ENCODE measurements around the gene DENND6B. TPM values are rescaled to one million over a fixed set of nuclear protein-coding genes. Genes with fewer than 3 reads are reported as not detected.

Gene DENND6B
- total RNA-seq, 1 experiment from 2014 or later, result 11.0 TPM

- H3K27ac ChIP-seq (ENCODE audit: low read depth, low read length), result peak overlapping the region; percentile 99
- no peaks in the 10 kb centered on the region for H3K9me2 ChIP-seq (ENCODE audit: insufficient read depth)
- ATAC-seq, result no peak
- no peaks in the 10 kb centered on the region for H3K9me3 ChIP-seq (ENCODE audit: control insufficient read depth in 1 of 2, insufficient read depth in 1 of 2, low read depth in 1 of 2, low read length in 2 of 2)
- 0 out of 4 replicates have a peak, but pooled peaks cover 0 to 2% of the 10 kb centered on the region in 2 experiments for H3K36me3 ChIP-seq (ENCODE audit: control insufficient read depth in 1 of 2, insufficient read depth in 2 of 2, low read length in 2 of 2)
- ChIA-PET CTCF (interaction anchor here (0.8 to 1.2 kb wide), 3 partner anchors 11 to 38 kb away, joined by 3 read pairs; no protein-coding TSS in a partner anchor), RAD21 (ENCODE audit: low non-redundant PET in 1 of 2, low total read pairs in 2 of 2, uncharacterized antibody in 2 of 2, unreplicated experiment in 2 of 2) (interaction anchor here in 1 of 2 experiments (0.7 kb wide), 1 partner anchor 21 kb away, joined by 3 read pairs; no protein-coding TSS in a partner anchor), POLR2A (interaction anchor here (1.2 to 2.3 kb wide), 3 partner anchors 10 to 23 kb away, joined by 4 to 11 read pairs (median 5); no protein-coding TSS in a partner anchor)
- H4K20me1 ChIP-seq (ENCODE audit: insufficient read depth), result no peaks in the 10 kb centered on the region
- BruUV-seq (replicated peaks), result no TSS peak
- TF ChIP-seq POLR2AphosphoS5 (IDR thresholded peaks at IDR 0.05; ENCODE audit: low read depth, low read length), result peak; percentile 34
- TF ChIP-seq CTCF (IDR thresholded peaks at IDR 0.05 in 2 of 3, conservative IDR thresholded peaks at IDR 0.05 in 1 of 3; ENCODE audit: borderline replicate concordance in 1 of 3, insufficient read depth in 1 of 3, low read depth in 2 of 3, low read length in 2 of 3), result no peak
- TF ChIP-seq POLR2A (IDR thresholded peaks at IDR 0.05; ENCODE audit: borderline replicate concordance, extremely low read depth, insufficient read depth, insufficient read length), result no peak
- H3K4me3 ChIP-seq (replicated peaks in 1 of 2; ENCODE audit: low read depth in 1 of 2, low read length in 2 of 2), result peak overlapping the region; percentile 70 to 91
- peaks cover 72% of the 10 kb centered on the region for H3K79me2 ChIP-seq (ENCODE audit: insufficient read depth, low read length)
- DNase-seq (ENCODE audit: low read depth, low spot score), result no peak
- H3K9ac ChIP-seq (ENCODE audit: low read length), result peak overlapping the region; percentile 96
- no peak overlapping the region for H2AFZ ChIP-seq (ENCODE audit: low read depth, low read length, poor library complexity, severe bottlenecking)
- peak overlapping the region; percentile 98 for H3K4me2 ChIP-seq (ENCODE audit: low read length)
- intact Hi-C loops (cut with micrococcal nuclease), result no loop called here
- peaks cover 50 to 81% of the 10 kb centered on the region in 2 experiments for H3K4me1 ChIP-seq (ENCODE audit: control insufficient read depth in 1 of 2, insufficient read depth in 2 of 2, low read length in 2 of 2)
- no peaks in the 10 kb centered on the region for H3K27me3 ChIP-seq (ENCODE audit: insufficient read depth, low read length)
Observed at GRCh38 chr22:50304528-50305392, 22.1 kb downstream of the DENND6B start.
